Stimulated activated naive B cell treated with anti-CD40 and anti-IgM and Interleukin-4, amounts not matched to agents 10 μg/mL and 1 μg/mL and 100 μg/mL, for 72 hours (primary cell): ENCODE results near the gene RPL3.

Experiments
- ATAC-seq, 2 donors: fragments of 150-1000 bp; cut with Tn5 transposase; replicated peaks; 2 replicates each; pipeline ENCODE4 v1.10.0; 2021; ENCODE audit warnings: moderate library complexity in 1 of 2
- DNase-seq: peaks from one replicate; pipeline ENCODE4 v3.0.0; 2021
- H3K27ac Mint-ChIP-seq: one replicate; pipeline ENCODE4 v1.8.0; 2022; ENCODE audit warnings: mild to moderate bottlenecking, mixed read lengths
- H3K27me3 Mint-ChIP-seq, 2 donors: one replicate each; pipeline ENCODE4 v1.8.0; 2022; ENCODE audit warnings: mixed read lengths in 2 of 2
- H3K36me3 Mint-ChIP-seq, 2 donors: one replicate each; pipeline ENCODE4 v1.8.0; 2022; ENCODE audit warnings: mixed read lengths in 2 of 2, mild to moderate bottlenecking in 1 of 2
- H3K4me1 Mint-ChIP-seq, 2 donors: one replicate each; pipeline ENCODE4 v1.8.0; 2022; ENCODE audit warnings: mixed read lengths in 2 of 2, mild to moderate bottlenecking in 1 of 2
- H3K4me3 Mint-ChIP-seq, 2 donors: one replicate each; pipeline ENCODE4 v1.8.0; 2022; ENCODE audit warnings: mild to moderate bottlenecking in 2 of 2, mixed read lengths in 2 of 2, moderate library complexity in 1 of 2
- H3K9me3 Mint-ChIP-seq, 2 donors: one replicate each; pipeline ENCODE4 v1.8.0; 2022; ENCODE audit warnings: mixed read lengths in 2 of 2, mild to moderate bottlenecking in 1 of 2

RPL3 gene

GRCh38 chr22:39319284-39320022 lies at the start of gene RPL3:
RPL3 (minus strand) TSS chr22:39319623; CDS start chr22:39319597, 26 bp downstream.
- DNase-seq (peak; percentile 95), ATAC-seq (peak; percentile 82 to 90)
- Mint-ChIP-seq H3K9me3 (no peaks in the 10 kb centered on the region), H3K27ac (peak within 1 kb of the TSS; percentile 100), H3K27me3 (no peaks in the 10 kb centered on the region), H3K36me3 (peaks cover 42 to 55% of the 10 kb centered on the region in 2 donors), H3K4me3 (peak within 1 kb of the TSS; percentile 98 to 100), H3K4me1 (peaks cover 39 to 51% of the 10 kb centered on the region in 2 donors)

- Mint-ChIP-seq H3K27ac (no peak overlapping the region), H3K27me3 (no peaks in the 10 kb centered on the region), H3K36me3 (peaks cover 0 to 6% of the 10 kb centered on the region in 2 donors), H3K9me3 (no peaks in the 10 kb centered on the region), H3K4me3 (no peak overlapping the region), H3K4me1 (peaks cover 36 to 44% of the 10 kb centered on the region in 2 donors)
- peak in 1 of 2 donors; percentile 10 for ATAC-seq
- no peak for DNase-seq
Measured at GRCh38 chr22:39369186-39369585, 49.8 kb upstream of the RPL3 start.

- DNase-seq: no peak
- Mint-ChIP-seq H3K27ac (peak overlapping the region; percentile 85), H3K4me1 (peaks cover 36 to 47% of the 10 kb centered on the region in 2 donors), H3K9me3 (no peaks in the 10 kb centered on the region), H3K4me3 (peak overlapping the region; percentile 15 to 58), H3K36me3 (peaks cover 0 to 6% of the 10 kb centered on the region in 2 donors), H3K27me3 (no peaks in the 10 kb centered on the region)
- ATAC-seq: peak; percentile 65 to 66
Measured at GRCh38 chr22:39368461-39368911, 49.1 kb upstream of the RPL3 start.

GRCh38 chr22:39367035-39367434 lies 47.6 kb upstream of the RPL3 start:
- ATAC-seq (no peak), DNase-seq (no peak)
- no peaks in the 10 kb centered on the region for H3K9me3 Mint-ChIP-seq
- H3K27ac Mint-ChIP-seq: no peak overlapping the region
- peaks cover 0 to 6% of the 10 kb centered on the region in 2 donors for H3K36me3 Mint-ChIP-seq
- peaks cover 38 to 47% of the 10 kb centered on the region in 2 donors for H3K4me1 Mint-ChIP-seq
- H3K4me3 Mint-ChIP-seq: no peak overlapping the region
- peaks cover 0 to 8% of the 10 kb centered on the region in 2 donors for H3K27me3 Mint-ChIP-seq

- Mint-ChIP-seq H3K27ac (no peak overlapping the region), H3K36me3 (peaks cover 0 to 6% of the 10 kb centered on the region in 2 donors), H3K4me3 (no peak overlapping the region), H3K27me3 (peaks cover 0 to 8% of the 10 kb centered on the region in 2 donors), H3K9me3 (no peaks in the 10 kb centered on the region), H3K4me1 (peaks cover 40 to 52% of the 10 kb centered on the region in 2 donors)
- peak in 1 of 2 donors; percentile 28 for ATAC-seq
- no peak for DNase-seq
Measured at GRCh38 chr22:39365492-39365780, 46.0 kb upstream of the RPL3 start.

GRCh38 chr22:39364714-39365491 lies 45.5 kb upstream of the RPL3 start:
- Mint-ChIP-seq H3K27me3 (peaks cover 0 to 8% of the 10 kb centered on the region in 2 donors), H3K4me3 (no peak overlapping the region), H3K4me1 (peaks cover 43 to 56% of the 10 kb centered on the region in 2 donors), H3K27ac (peak overlapping the region; percentile 2), H3K36me3 (peaks cover 0 to 8% of the 10 kb centered on the region in 2 donors), H3K9me3 (no peaks in the 10 kb centered on the region)
- no peak for ATAC-seq
- no peak for DNase-seq

GRCh38 chr22:39363751-39364515 lies 44.5 kb upstream of the RPL3 start:
- no peaks in the 10 kb centered on the region for H3K9me3 Mint-ChIP-seq
- no peak for DNase-seq
- H3K36me3 Mint-ChIP-seq: peaks cover 0 to 10% of the 10 kb centered on the region in 2 donors
- peak overlapping the region; percentile 2 for H3K27ac Mint-ChIP-seq
- H3K4me3 Mint-ChIP-seq: no peak overlapping the region
- ATAC-seq: no peak
- H3K4me1 Mint-ChIP-seq: peaks cover 36 to 49% of the 10 kb centered on the region in 2 donors
- peaks cover 0 to 8% of the 10 kb centered on the region in 2 donors for H3K27me3 Mint-ChIP-seq

GRCh38 chr22:39362932-39363331 lies 43.5 kb upstream of the RPL3 start:
- Mint-ChIP-seq H3K36me3 (peaks cover 3 to 13% of the 10 kb centered on the region in 2 donors), H3K27ac (no peak overlapping the region), H3K4me1 (peaks cover 27 to 39% of the 10 kb centered on the region in 2 donors), H3K27me3 (peaks cover 0 to 8% of the 10 kb centered on the region in 2 donors), H3K4me3 (no peak overlapping the region), H3K9me3 (no peaks in the 10 kb centered on the region)
- no peak for DNase-seq
- no peak for ATAC-seq

GRCh38 chr22:39362271-39362670 lies 42.8 kb upstream of the RPL3 start:
- no peaks in the 10 kb centered on the region for H3K9me3 Mint-ChIP-seq
- peaks cover 3 to 11% of the 10 kb centered on the region in 2 donors for H3K36me3 Mint-ChIP-seq
- no peak for ATAC-seq
- peaks cover 0 to 8% of the 10 kb centered on the region in 2 donors for H3K27me3 Mint-ChIP-seq
- no peak overlapping the region for H3K27ac Mint-ChIP-seq
- DNase-seq: no peak
- peaks cover 24 to 35% of the 10 kb centered on the region in 2 donors for H3K4me1 Mint-ChIP-seq
- H3K4me3 Mint-ChIP-seq: no peak overlapping the region

- no peak for ATAC-seq
Measured at GRCh38 chr22:39361496-39361895, 42.1 kb upstream of the RPL3 start.

GRCh38 chr22:39360674-39361413 lies 41.4 kb upstream of the RPL3 start:
- no peak overlapping the region for H3K27ac Mint-ChIP-seq
- H3K4me1 Mint-ChIP-seq: peaks cover 17 to 28% of the 10 kb centered on the region in 2 donors
- H3K27me3 Mint-ChIP-seq: peaks cover 0 to 8% of the 10 kb centered on the region in 2 donors
- no peaks in the 10 kb centered on the region for H3K9me3 Mint-ChIP-seq
- no peak overlapping the region for H3K4me3 Mint-ChIP-seq
- ATAC-seq (peak; percentile 36 to 39), DNase-seq (no peak)
- peaks cover 3 to 7% of the 10 kb centered on the region in 2 donors for H3K36me3 Mint-ChIP-seq

More at GRCh38 chr22:39361496-39361895, 42.1 kb upstream of the RPL3 start:
- Mint-ChIP-seq H3K36me3 (peaks cover 3 to 7% of the 10 kb centered on the region in 2 donors), H3K4me3 (no peak overlapping the region), H3K4me1 (peaks cover 17 to 28% of the 10 kb centered on the region in 2 donors), H3K9me3 (no peaks in the 10 kb centered on the region), H3K27me3 (peaks cover 0 to 8% of the 10 kb centered on the region in 2 donors), H3K27ac (no peak overlapping the region)
- DNase-seq: no peak

- no peak overlapping the region for H3K27ac Mint-ChIP-seq
- H3K36me3 Mint-ChIP-seq: peaks cover 3 to 7% of the 10 kb centered on the region in 2 donors
- H3K4me3 Mint-ChIP-seq: no peak overlapping the region
- DNase-seq: no peak
- peaks cover 16 to 22% of the 10 kb centered on the region in 2 donors for H3K4me1 Mint-ChIP-seq
- no peaks in the 10 kb centered on the region for H3K9me3 Mint-ChIP-seq
- ATAC-seq: no peak
- peaks cover 0 to 8% of the 10 kb centered on the region in 2 donors for H3K27me3 Mint-ChIP-seq
Measured at GRCh38 chr22:39360242-39360641, 40.8 kb upstream of the RPL3 start.

GRCh38 chr22:39359659-39360195 lies 40.3 kb upstream of the RPL3 start:
- H3K4me3 Mint-ChIP-seq: no peak overlapping the region
- no peaks in the 10 kb centered on the region for H3K9me3 Mint-ChIP-seq
- H3K4me1 Mint-ChIP-seq: peaks cover 12 to 17% of the 10 kb centered on the region in 2 donors
- peaks cover 3 to 7% of the 10 kb centered on the region in 2 donors for H3K36me3 Mint-ChIP-seq
- DNase-seq: no peak
- no peak overlapping the region for H3K27ac Mint-ChIP-seq
- peaks cover 0 to 8% of the 10 kb centered on the region in 2 donors for H3K27me3 Mint-ChIP-seq
- no peak for ATAC-seq
